Hepatocyte (in vitro differentiated cells): ENCODE results near the gene WDR70. TPM values are rescaled to one million over a fixed set of nuclear protein-coding genes. Genes with fewer than 3 reads are reported as not detected.

Experiments
- DNase-seq: peaks from one replicate; pipeline ENCODE4 v3.0.0-alpha.2; 2016; ENCODE audit warnings: low spot score
- H2AFZ ChIP-seq: fragments of 200-600 bp; sonication (generic); 2 replicates; pipeline ENCODE4 v1.6.0; 2016; ENCODE audit warnings: antibody characterized with exemption, mild to moderate bottlenecking
- H3K27ac ChIP-seq: fragments of 200-600 bp; sonication (generic); 2 replicates; pipeline ENCODE4 v1.5.1; 2016; ENCODE audit warnings: mild to moderate bottlenecking
- H3K27me3 ChIP-seq: fragments of 200-600 bp; sonication (generic); 2 replicates; pipeline ENCODE4 v1.6.1; 2016
- H3K36me3 ChIP-seq: fragments of 200-600 bp; sonication (generic); replicated peaks from 2 replicates; pipeline ENCODE4 v1.5.1; 2016; ENCODE audit warnings: low read depth; ENCODE audit not compliant: insufficient read depth
- H3K4me1 ChIP-seq: fragments of 200-600 bp; sonication (generic); 2 replicates; pipeline ENCODE4 v1.5.1; 2016; ENCODE audit warnings: mild to moderate bottlenecking, moderate library complexity; ENCODE audit not compliant: insufficient read depth
- H3K4me2 ChIP-seq: fragments of 200-600 bp; sonication (generic); 2 replicates; pipeline ENCODE4 v1.6.0; 2016
- H3K4me3 ChIP-seq: fragments of 200-600 bp; sonication (generic); 2 replicates; pipeline ENCODE4 v1.5.1; 2016; ENCODE audit warnings: mild to moderate bottlenecking
- H3K79me2 ChIP-seq: fragments of 200-600 bp; sonication (generic); 2 replicates; pipeline ENCODE4 v1.6.0; 2017; ENCODE audit warnings: mild to moderate bottlenecking
- H3K9me2 ChIP-seq: fragments of 200-600 bp; sonication (generic); replicated peaks from 2 replicates; pipeline ENCODE4 v1.6.0; 2017; ENCODE audit warnings: mild to moderate bottlenecking; ENCODE audit not compliant: insufficient read depth
- H3K9me3 ChIP-seq: fragments of 200-600 bp; sonication (generic); 2 replicates; pipeline ENCODE4 v1.5.1; 2016; ENCODE audit warnings: low read depth, mild to moderate bottlenecking
- H4K20me1 ChIP-seq: fragments of 200-600 bp; sonication (generic); 2 replicates; pipeline ENCODE4 v1.6.0; 2016; ENCODE audit warnings: mild to moderate bottlenecking; ENCODE audit not compliant: insufficient read depth, poor library complexity, severe bottlenecking
- EZH2 ChIP-seq: fragments of 200-600 bp; sonication (generic); IDR thresholded peaks from 2 replicates; pipeline ENCODE4 v1.6.1; 2016; ENCODE audit warnings: antibody characterized with exemption, mild to moderate bottlenecking, borderline replicate concordance
- EZH2phosphoT487 ChIP-seq: fragments of 200-600 bp; sonication (generic); IDR thresholded peaks from one replicate; pipeline ENCODE4 v1.6.1; 2018; ENCODE audit warnings: antibody characterized with exemption, mild to moderate bottlenecking, low read depth, moderate library complexity; ENCODE audit not compliant: unreplicated experiment, severe bottlenecking
- WGBS: methylation state at CpG from one replicate; pipeline ENCODE4 v1.1.6; 2016; ENCODE audit warnings: low lambda C conversion rate; ENCODE audit errors: missing lambda C conversion rate; 5-methylcytosine and 5-hydroxymethylcytosine counted together
- polyA plus RNA-seq: library from polyadenylated mRNA; unstranded; fragments of >200 nt; fragmentation: Nextera tagmentation; extraction: Ambion mirVana; gene quantifications from 2 replicates; pipeline ENCODE4 v1.2.1, GENCODE V29; 2016
- total RNA-seq: library from RNA; depleted of rRNA; stranded (reverse); fragments of >200 nt; gene quantifications from 2 replicates; pipeline ENCODE4 v1.2.3, GENCODE V29; 2014
- TF ChIP-seq, protein P1 (sequence below): fragments of 200-600 bp; sonication (generic); IDR thresholded peaks from 2 replicates; pipeline ENCODE4 v1.5.1; 2016; ENCODE audit warnings: antibody characterized with exemption, mild to moderate bottlenecking; ENCODE audit not compliant: poor library complexity

WDR70 gene
- total and polyA plus RNA-seq, 2 experiments from 2014 or later = 22.3 to 37.0 TPM

- Histone ChIP-seq H3K27ac (no peak overlapping the region), H3K4me2 (no peak overlapping the region), H4K20me1 (no peaks in the 10 kb centered on the region), H3K79me2 (peaks cover 5% of the 10 kb centered on the region), H3K4me3 (no peak overlapping the region), H3K9me2 (no peaks in the 10 kb centered on the region), H3K4me1 (no peaks in the 10 kb centered on the region), H3K36me3 (no peaks in the 10 kb centered on the region), H2AFZ (no peak overlapping the region), H3K27me3 (no peaks in the 10 kb centered on the region), H3K9me3 (no peaks in the 10 kb centered on the region)
- 79% methylated on average over 2 of the region's 2 CpGs for WGBS
- no peak for TF ChIP-seq EZH2phosphoT487
- no peak for TF ChIP-seq EZH2
- DNase-seq = no peak
These were observed 111.8 kb downstream of the WDR70 start for GRCh38 chr5:37490931-37491330.

GRCh38 chr5:37492778-37493555 lies 113.8 kb downstream of the WDR70 start:
- Histone ChIP-seq H3K4me3 (no peak overlapping the region), H2AFZ (no peak overlapping the region), H4K20me1 (no peaks in the 10 kb centered on the region), H3K4me2 (no peak overlapping the region), H3K79me2 (peaks cover 5% of the 10 kb centered on the region), H3K4me1 (no peaks in the 10 kb centered on the region), H3K36me3 (no peaks in the 10 kb centered on the region), H3K27ac (no peak overlapping the region), H3K9me3 (no peaks in the 10 kb centered on the region), H3K27me3 (no peaks in the 10 kb centered on the region), H3K9me2 (no peaks in the 10 kb centered on the region)
- WGBS = 83% methylated on average over 2 of the region's 2 CpGs
- DNase-seq = no peak
- TF ChIP-seq EZH2 (no peak), EZH2phosphoT487 (no peak)
- TF ChIP-seq, protein P1, sequence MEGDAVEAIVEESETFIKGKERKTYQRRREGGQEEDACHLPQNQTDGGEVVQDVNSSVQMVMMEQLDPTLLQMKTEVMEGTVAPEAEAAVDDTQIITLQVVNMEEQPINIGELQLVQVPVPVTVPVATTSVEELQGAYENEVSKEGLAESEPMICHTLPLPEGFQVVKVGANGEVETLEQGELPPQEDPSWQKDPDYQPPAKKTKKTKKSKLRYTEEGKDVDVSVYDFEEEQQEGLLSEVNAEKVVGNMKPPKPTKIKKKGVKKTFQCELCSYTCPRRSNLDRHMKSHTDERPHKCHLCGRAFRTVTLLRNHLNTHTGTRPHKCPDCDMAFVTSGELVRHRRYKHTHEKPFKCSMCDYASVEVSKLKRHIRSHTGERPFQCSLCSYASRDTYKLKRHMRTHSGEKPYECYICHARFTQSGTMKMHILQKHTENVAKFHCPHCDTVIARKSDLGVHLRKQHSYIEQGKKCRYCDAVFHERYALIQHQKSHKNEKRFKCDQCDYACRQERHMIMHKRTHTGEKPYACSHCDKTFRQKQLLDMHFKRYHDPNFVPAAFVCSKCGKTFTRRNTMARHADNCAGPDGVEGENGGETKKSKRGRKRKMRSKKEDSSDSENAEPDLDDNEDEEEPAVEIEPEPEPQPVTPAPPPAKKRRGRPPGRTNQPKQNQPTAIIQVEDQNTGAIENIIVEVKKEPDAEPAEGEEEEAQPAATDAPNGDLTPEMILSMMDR = no peak

- no peak overlapping the region for H2AFZ ChIP-seq
These were observed 115.6 kb downstream of the WDR70 start for GRCh38 chr5:37494756-37495155.

DNA sequence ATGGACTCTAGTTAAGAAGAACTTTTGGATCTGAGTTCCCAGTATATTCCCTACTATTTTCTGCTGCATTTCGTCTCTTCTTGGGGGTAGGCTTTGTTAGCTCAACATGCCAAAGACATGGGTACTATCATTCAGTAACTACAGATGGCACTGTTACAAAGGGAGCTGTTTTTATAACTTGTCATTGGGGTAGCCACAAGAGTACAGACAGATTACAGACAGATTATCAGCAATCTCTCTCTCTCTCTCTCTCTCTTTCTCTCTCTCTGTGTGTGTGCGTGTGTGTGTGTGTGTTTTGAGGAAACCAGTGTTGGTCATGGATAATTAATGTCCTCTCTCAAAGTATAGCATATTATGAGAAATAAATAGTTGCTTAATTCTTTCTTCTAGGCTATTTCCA lies 116.1 kb downstream of the WDR70 start:
- Histone ChIP-seq H4K20me1 (no peaks in the 10 kb centered on the region), H3K36me3 (no peaks in the 10 kb centered on the region), H3K9me2 (no peaks in the 10 kb centered on the region), H3K4me1 (no peaks in the 10 kb centered on the region), H2AFZ (no peak overlapping the region), H3K79me2 (no peaks in the 10 kb centered on the region), H3K4me3 (no peak overlapping the region), H3K9me3 (no peaks in the 10 kb centered on the region), H3K27ac (no peak overlapping the region), H3K4me2 (no peak overlapping the region), H3K27me3 (no peaks in the 10 kb centered on the region)
- no peak for DNase-seq
- 87% methylated on average over 2 of the region's 2 CpGs for WGBS
- TF ChIP-seq EZH2phosphoT487 (no peak), EZH2 (no peak)
- TF ChIP-seq, protein P1 = no peak

More at GRCh38 chr5:37494756-37495155, 115.6 kb downstream of the WDR70 start:
- TF ChIP-seq, protein P1 = no peak
- TF ChIP-seq EZH2phosphoT487 = no peak
- no peak for TF ChIP-seq EZH2
- Histone ChIP-seq H3K4me3 (no peak overlapping the region), H3K4me2 (no peak overlapping the region), H3K36me3 (no peaks in the 10 kb centered on the region), H3K27ac (no peak overlapping the region), H3K4me1 (no peaks in the 10 kb centered on the region), H3K9me2 (no peaks in the 10 kb centered on the region), H3K27me3 (no peaks in the 10 kb centered on the region), H3K9me3 (no peaks in the 10 kb centered on the region), H3K79me2 (no peaks in the 10 kb centered on the region), H4K20me1 (no peaks in the 10 kb centered on the region)
- DNase-seq = no peak
